ENCODE results near the gene ZNF121.

GRCh38 chr19:9580728-9581127 is 3.6 kb downstream of the ZNF121 start:
- no peak for TF ChIP-seq POLR2A (IDR thresholded peaks at IDR 0.05)
- no peak for TF ChIP-seq CTCF (IDR thresholded peaks at IDR 0.05)
